ENCODE data around the gene HACD2. TPM values are rescaled to one million over a fixed set of nuclear protein-coding genes. Genes with fewer than 3 reads are reported as not detected.

The HACD2 gene
- total and polyA plus RNA-seq, 2 donors from 2014 or later: 13.1 to 25.4 TPM

GRCh38 chr3:123485551-123485950, 99.3 kb downstream of the HACD2 start:
- DNase-seq: no peak
- intact Hi-C loops (cut with DNase I): loop anchor here (5.0 kb wide), 1 partner anchor 158 kb away; no protein-coding TSS in a partner anchor
- H3K27ac ChIP-seq (ENCODE audit: low read depth in 2 of 2, low read length in 2 of 2): no peak overlapping the region
- H3K27me3 ChIP-seq (ENCODE audit: control insufficient read depth, insufficient read depth, low read length): no peaks in the 10 kb centered on the region
- no peaks in the 10 kb centered on the region for H3K36me3 ChIP-seq (ENCODE audit: control insufficient read depth in 2 of 3, insufficient read depth in 3 of 3, low read length in 3 of 3)
- TF ChIP-seq CTCF (IDR thresholded peaks at IDR 0.05; ENCODE audit: borderline replicate concordance, extremely low read depth, insufficient read depth): no peak
- no peaks in the 10 kb centered on the region for H3K9me3 ChIP-seq (ENCODE audit: control insufficient read depth in 2 of 3, insufficient read depth in 1 of 3, low read length in 3 of 3)
- H3K4me3 ChIP-seq (ENCODE audit: low read length in 3 of 3): no peak overlapping the region
- no peak overlapping the region for H3K9ac ChIP-seq (ENCODE audit: low read length in 3 of 3)
- FAIRE-seq: no peak
- peaks cover 0 to 2% (median 0%) of the 10 kb centered on the region in 3 donors for H3K4me1 ChIP-seq (ENCODE audit: control insufficient read depth in 2 of 3, insufficient read depth in 2 of 3, low read depth in 1 of 3, low read length in 3 of 3)

GRCh38 chr3:123483146-123483545, 101.7 kb downstream of the HACD2 start:
- no peak overlapping the region for H3K9ac ChIP-seq (ENCODE audit: low read length in 3 of 3)
- no peak for TF ChIP-seq CTCF (IDR thresholded peaks at IDR 0.05; ENCODE audit: borderline replicate concordance, extremely low read depth, insufficient read depth)
- DNase-seq: no peak
- H3K27me3 ChIP-seq (ENCODE audit: control insufficient read depth, insufficient read depth, low read length): no peaks in the 10 kb centered on the region
- no peak overlapping the region for H3K27ac ChIP-seq (ENCODE audit: low read depth in 2 of 2, low read length in 2 of 2)
- H3K4me3 ChIP-seq (ENCODE audit: low read length in 3 of 3): no peak overlapping the region
- peaks cover 0 to 3% (median 0%) of the 10 kb centered on the region in 3 donors for H3K4me1 ChIP-seq (ENCODE audit: control insufficient read depth in 2 of 3, insufficient read depth in 2 of 3, low read depth in 1 of 3, low read length in 3 of 3)
- H3K36me3 ChIP-seq (ENCODE audit: control insufficient read depth in 2 of 3, insufficient read depth in 3 of 3, low read length in 3 of 3): no peaks in the 10 kb centered on the region
- no peaks in the 10 kb centered on the region for H3K9me3 ChIP-seq (ENCODE audit: control insufficient read depth in 2 of 3, insufficient read depth in 1 of 3, low read length in 3 of 3)
- FAIRE-seq: no peak
- intact Hi-C loops (cut with DNase I): no loop called here

- no peak for TF ChIP-seq CTCF (IDR thresholded peaks at IDR 0.05; ENCODE audit: borderline replicate concordance, extremely low read depth, insufficient read depth)
Measured at GRCh38 chr3:123481722-123482457, 103.0 kb downstream of the HACD2 start.

More at GRCh38 chr3:123481722-123482457, 103.0 kb downstream of the HACD2 start:
- no peak overlapping the region for H3K9ac ChIP-seq (ENCODE audit: low read length in 3 of 3)
- DNase-seq: no peak
- no peaks in the 10 kb centered on the region for H3K36me3 ChIP-seq (ENCODE audit: control insufficient read depth in 2 of 3, insufficient read depth in 3 of 3, low read length in 3 of 3)
- H3K9me3 ChIP-seq (ENCODE audit: control insufficient read depth in 2 of 3, insufficient read depth in 1 of 3, low read length in 3 of 3): no peaks in the 10 kb centered on the region
- H3K27ac ChIP-seq (ENCODE audit: low read depth in 2 of 2, low read length in 2 of 2): no peak overlapping the region
- no peaks in the 10 kb centered on the region for H3K27me3 ChIP-seq (ENCODE audit: control insufficient read depth, insufficient read depth, low read length)
- peaks cover 0 to 3% (median 0%) of the 10 kb centered on the region in 3 donors for H3K4me1 ChIP-seq (ENCODE audit: control insufficient read depth in 2 of 3, insufficient read depth in 2 of 3, low read depth in 1 of 3, low read length in 3 of 3)
- intact Hi-C loops (cut with DNase I): no loop called here
- H3K4me3 ChIP-seq (ENCODE audit: low read length in 3 of 3): no peak overlapping the region
- FAIRE-seq: no peak

Measured in kidney (tissue), 14 donors.